ENCODE data around the gene CLIC5.

The CLIC5 gene

DNA sequence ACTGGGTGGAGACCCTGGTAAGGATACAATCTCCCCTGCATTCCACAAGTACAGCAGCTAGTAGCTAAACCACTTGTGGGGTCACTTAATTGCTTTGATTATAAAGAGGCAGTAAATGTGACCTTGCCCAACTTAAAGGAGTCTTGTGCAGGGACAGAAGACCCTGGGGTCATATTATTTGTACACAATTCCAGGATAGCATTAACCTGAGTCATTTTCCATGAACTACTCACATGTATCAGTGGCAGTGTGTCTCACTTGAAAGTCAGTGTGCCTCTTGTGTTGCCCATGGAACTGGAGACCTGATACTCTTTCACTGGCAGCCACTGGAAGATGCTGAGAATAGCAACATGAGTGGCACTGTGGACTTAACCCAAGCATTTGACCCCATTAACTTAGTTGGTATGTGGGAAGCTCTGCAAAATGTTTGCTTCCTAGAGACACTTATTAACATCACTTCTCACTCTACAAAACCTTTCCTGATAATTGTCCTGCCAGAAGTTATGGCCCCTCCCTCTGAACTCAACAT is 28.9 kb downstream of the CLIC5 start:
- H3K79me2 ChIP-seq (ENCODE audit: insufficient read depth, low read length): no peaks in the 10 kb centered on the region
- H2AFZ ChIP-seq (ENCODE audit: low read length): no peak overlapping the region
- no peaks in the 10 kb centered on the region for H3K27me3 ChIP-seq (ENCODE audit: insufficient read depth, low read length)
- no peaks in the 10 kb centered on the region for H3K36me3 ChIP-seq (ENCODE audit: insufficient read depth, low read length)
- H3K9me3 ChIP-seq (ENCODE audit: low read length): no peaks in the 10 kb centered on the region
- H4K20me1 ChIP-seq (ENCODE audit: insufficient read depth, low read length): no peaks in the 10 kb centered on the region
- H3K9me2 ChIP-seq (ENCODE audit: low read depth, low read length): no peaks in the 10 kb centered on the region
- no peak for TF ChIP-seq EZH2 (IDR thresholded peaks at IDR 0.05; ENCODE audit: borderline replicate concordance, low read length)
- TF ChIP-seq, protein P1, sequence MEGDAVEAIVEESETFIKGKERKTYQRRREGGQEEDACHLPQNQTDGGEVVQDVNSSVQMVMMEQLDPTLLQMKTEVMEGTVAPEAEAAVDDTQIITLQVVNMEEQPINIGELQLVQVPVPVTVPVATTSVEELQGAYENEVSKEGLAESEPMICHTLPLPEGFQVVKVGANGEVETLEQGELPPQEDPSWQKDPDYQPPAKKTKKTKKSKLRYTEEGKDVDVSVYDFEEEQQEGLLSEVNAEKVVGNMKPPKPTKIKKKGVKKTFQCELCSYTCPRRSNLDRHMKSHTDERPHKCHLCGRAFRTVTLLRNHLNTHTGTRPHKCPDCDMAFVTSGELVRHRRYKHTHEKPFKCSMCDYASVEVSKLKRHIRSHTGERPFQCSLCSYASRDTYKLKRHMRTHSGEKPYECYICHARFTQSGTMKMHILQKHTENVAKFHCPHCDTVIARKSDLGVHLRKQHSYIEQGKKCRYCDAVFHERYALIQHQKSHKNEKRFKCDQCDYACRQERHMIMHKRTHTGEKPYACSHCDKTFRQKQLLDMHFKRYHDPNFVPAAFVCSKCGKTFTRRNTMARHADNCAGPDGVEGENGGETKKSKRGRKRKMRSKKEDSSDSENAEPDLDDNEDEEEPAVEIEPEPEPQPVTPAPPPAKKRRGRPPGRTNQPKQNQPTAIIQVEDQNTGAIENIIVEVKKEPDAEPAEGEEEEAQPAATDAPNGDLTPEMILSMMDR (IDR thresholded peaks at IDR 0.05; ENCODE audit: low read length): no peak
- H3K27ac ChIP-seq (ENCODE audit: low read depth, low read length, poor library complexity, severe bottlenecking): no peak overlapping the region
- no peaks in the 10 kb centered on the region for H3F3A ChIP-seq (ENCODE audit: insufficient read depth, low read length)
- H3K4me1 ChIP-seq (ENCODE audit: insufficient read depth, low read length, severe bottlenecking): no peaks in the 10 kb centered on the region
- H3K4me2 ChIP-seq (ENCODE audit: low read length): no peak overlapping the region
- no peak overlapping the region for H3K4me3 ChIP-seq (ENCODE audit: low read depth, low read length, poor library complexity, severe bottlenecking)
- no peak overlapping the region for H3K9ac ChIP-seq (ENCODE audit: low read length)

DNA sequence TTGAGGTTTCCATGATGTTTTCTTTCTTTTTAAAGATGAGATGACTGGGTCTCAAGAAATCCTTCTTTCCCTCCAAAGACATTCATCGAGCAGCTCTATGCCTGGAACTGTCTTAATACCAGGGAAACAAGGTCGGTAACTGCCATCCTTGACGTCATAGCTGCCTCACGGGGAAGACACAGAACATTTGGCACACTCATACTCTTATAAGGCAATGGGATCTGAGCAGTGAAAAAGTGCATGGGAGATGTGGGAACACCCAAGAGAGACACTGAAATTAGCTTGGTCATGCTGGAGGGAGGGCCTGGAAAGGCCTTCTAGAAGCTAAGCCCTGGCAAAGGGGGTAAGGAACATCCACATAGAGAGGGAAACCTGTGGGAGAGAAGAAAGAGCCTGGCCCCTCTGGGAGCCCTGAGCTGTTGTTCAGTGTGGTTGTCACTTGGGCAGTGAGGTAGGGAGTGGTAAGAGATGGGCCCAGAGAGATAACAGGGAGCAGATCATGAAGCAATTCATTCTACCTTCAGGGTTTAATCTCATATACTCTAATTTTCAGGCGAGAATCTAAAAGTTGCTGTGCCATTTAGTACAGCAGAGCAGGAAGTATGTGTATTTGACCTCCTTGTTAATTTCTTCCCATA is 30.8 kb downstream of the CLIC5 start:
- no peaks in the 10 kb centered on the region for H4K20me1 ChIP-seq (ENCODE audit: insufficient read depth, low read length)
- no peak overlapping the region for H3K4me3 ChIP-seq (ENCODE audit: low read depth, low read length, poor library complexity, severe bottlenecking)
- H3K27ac ChIP-seq (ENCODE audit: low read depth, low read length, poor library complexity, severe bottlenecking): no peak overlapping the region
- TF ChIP-seq, protein P1 (IDR thresholded peaks at IDR 0.05; ENCODE audit: low read length): no peak
- TF ChIP-seq EZH2 (IDR thresholded peaks at IDR 0.05; ENCODE audit: borderline replicate concordance, low read length): no peak
- no peaks in the 10 kb centered on the region for H3K9me2 ChIP-seq (ENCODE audit: low read depth, low read length)
- H3K4me1 ChIP-seq (ENCODE audit: insufficient read depth, low read length, severe bottlenecking): no peaks in the 10 kb centered on the region
- peaks cover 3% of the 10 kb centered on the region; the same call in 1 of the 2 replicates for H3K27me3 ChIP-seq (ENCODE audit: insufficient read depth, low read length)
- no peaks in the 10 kb centered on the region for H3K36me3 ChIP-seq (ENCODE audit: insufficient read depth, low read length)
- H2AFZ ChIP-seq (ENCODE audit: low read length): no peak overlapping the region
- H3F3A ChIP-seq (ENCODE audit: insufficient read depth, low read length): no peaks in the 10 kb centered on the region
- no peaks in the 10 kb centered on the region for H3K9me3 ChIP-seq (ENCODE audit: low read length)
- H3K4me2 ChIP-seq (ENCODE audit: low read length): no peak overlapping the region
- no peaks in the 10 kb centered on the region for H3K79me2 ChIP-seq (ENCODE audit: insufficient read depth, low read length)
- no peak overlapping the region for H3K9ac ChIP-seq (ENCODE audit: low read length)

DNA sequence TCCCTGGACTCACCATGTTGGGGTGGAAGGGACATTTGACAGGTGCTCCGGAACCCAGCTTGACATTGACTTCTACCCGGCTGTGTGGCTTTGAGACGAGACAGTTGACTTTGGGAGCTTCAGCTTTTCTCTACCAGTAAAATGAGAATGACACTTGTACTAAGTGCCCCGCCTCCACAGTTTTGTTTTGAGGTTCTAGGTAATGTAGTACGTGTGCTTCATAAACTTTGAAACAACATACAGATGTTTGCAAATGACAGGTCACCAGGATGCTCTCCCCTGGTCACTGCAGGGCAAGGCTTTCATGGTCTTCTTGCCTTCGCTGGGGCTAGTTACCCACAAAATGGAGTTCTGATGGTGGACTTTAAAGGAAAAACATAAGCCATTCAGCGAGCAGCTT is 31.3 kb downstream of the CLIC5 start:
- Histone ChIP-seq H4K20me1 (ENCODE audit: insufficient read depth, low read length) (no peaks in the 10 kb centered on the region), H3K9ac (ENCODE audit: low read length) (no peak overlapping the region), H3K4me2 (ENCODE audit: low read length) (no peak overlapping the region), H3K27me3 (ENCODE audit: insufficient read depth, low read length) (peaks cover 3% of the 10 kb centered on the region; the same call in 1 of the 2 replicates), H3K4me1 (ENCODE audit: insufficient read depth, low read length, severe bottlenecking) (no peaks in the 10 kb centered on the region), H3K4me3 (ENCODE audit: low read depth, low read length, poor library complexity, severe bottlenecking) (no peak overlapping the region), H3K9me3 (ENCODE audit: low read length) (no peaks in the 10 kb centered on the region), H3F3A (ENCODE audit: insufficient read depth, low read length) (no peaks in the 10 kb centered on the region), H3K36me3 (ENCODE audit: insufficient read depth, low read length) (no peaks in the 10 kb centered on the region), H3K79me2 (ENCODE audit: insufficient read depth, low read length) (no peaks in the 10 kb centered on the region), H3K27ac (ENCODE audit: low read depth, low read length, poor library complexity, severe bottlenecking) (no peak overlapping the region), H3K9me2 (ENCODE audit: low read depth, low read length) (no peaks in the 10 kb centered on the region), H2AFZ (ENCODE audit: low read length) (no peak overlapping the region)
- no peak for TF ChIP-seq EZH2 (IDR thresholded peaks at IDR 0.05; ENCODE audit: borderline replicate concordance, low read length)
- TF ChIP-seq, protein P1 (IDR thresholded peaks at IDR 0.05; ENCODE audit: low read length): no peak
